Activated T-cell treated with anti-CD3 and anti-CD28 coated beads, Interleukin-2, amount 50 U/mL, for 4 hours (primary cell): ENCODE data around the gene ATG14. TPM values are rescaled to one million over a fixed set of nuclear protein-coding genes. Genes with fewer than 3 reads are reported as not detected.

Experiments
- ATAC-seq, 2 donors: fragments of 200-7000 bp; cut with Tn5 transposase; one replicate each; pipeline ENCODE4 v1.10.0; 2021
- DNase-seq: peaks from one replicate; pipeline ENCODE4 v3.0.0-alpha.2; 2020
- H3K27me3 Mint-ChIP-seq: one replicate; pipeline ENCODE4 v1.8.0; 2021; ENCODE audit warnings: low read depth, mixed read lengths
- H3K36me3 Mint-ChIP-seq: one replicate; pipeline ENCODE4 v1.8.0; 2022; ENCODE audit warnings: mixed read lengths; ENCODE audit not compliant: insufficient read depth
- H3K4me1 Mint-ChIP-seq: one replicate; pipeline ENCODE4 v1.8.0; 2021; ENCODE audit warnings: low read depth, mixed read lengths
- H3K4me3 Mint-ChIP-seq: one replicate; pipeline ENCODE4 v1.8.0; 2021; ENCODE audit warnings: mild to moderate bottlenecking, moderate library complexity, mixed read lengths
- H3K9me3 Mint-ChIP-seq: one replicate; pipeline ENCODE4 v1.8.0; 2021; ENCODE audit warnings: mixed read lengths
- total RNA-seq, 3 donors: library from RNA; stranded (reverse); gene quantifications; one replicate each; pipeline ENCODE4 v1.2.1, GENCODE V29; 2021

ATG14 gene
- total RNA-seq, 3 donors from 2014 or later: 6.6 to 8.4 (median 6.7) TPM

DNA sequence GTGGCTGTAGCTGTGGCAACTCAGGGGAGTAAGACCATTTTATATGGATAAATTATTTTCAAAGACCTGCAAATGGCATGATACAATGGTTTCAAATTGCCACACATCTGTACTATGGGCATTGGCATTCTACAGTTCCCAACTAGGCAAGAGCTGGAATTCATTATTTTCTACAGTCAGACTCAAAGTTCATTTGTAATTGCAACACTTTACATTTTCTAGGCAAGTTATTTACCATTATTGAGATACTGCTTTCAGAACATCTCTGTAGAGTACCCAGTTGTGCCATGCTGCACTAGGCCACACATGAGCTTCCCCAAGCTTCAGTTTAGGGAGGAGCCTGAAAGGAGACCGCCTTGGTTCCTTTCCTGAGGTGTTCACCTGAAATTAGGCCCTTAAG lies 8.0 kb upstream of the ATG14 start:
- Mint-ChIP-seq H3K27me3 (no peaks in the 10 kb centered on the region), H3K9me3 (no peaks in the 10 kb centered on the region), H3K4me1 (no peaks in the 10 kb centered on the region), H3K4me3 (no peak overlapping the region), H3K36me3 (no peaks in the 10 kb centered on the region)
- no peak for DNase-seq
- no peak for ATAC-seq

DNA sequence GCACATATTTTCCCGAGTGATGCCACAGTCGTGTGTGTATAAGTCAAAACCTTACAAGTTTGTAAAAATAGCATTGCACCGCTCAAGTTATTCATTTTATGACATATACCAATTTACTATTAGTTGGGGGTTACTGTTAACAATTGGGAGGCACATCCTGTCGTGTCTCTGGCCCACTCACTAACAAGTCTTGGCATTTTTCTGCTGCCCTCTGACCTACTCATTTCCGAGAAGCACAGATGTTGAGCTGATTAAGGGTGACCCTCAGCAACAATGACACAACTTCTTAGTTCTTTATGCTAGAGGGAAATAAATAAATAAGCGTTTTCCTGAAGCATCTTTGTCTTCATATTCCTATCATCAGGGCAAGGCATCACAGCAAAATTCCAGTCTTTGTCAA lies 6.8 kb upstream of the ATG14 start:
- no peaks in the 10 kb centered on the region for H3K27me3 Mint-ChIP-seq
- H3K36me3 Mint-ChIP-seq: no peaks in the 10 kb centered on the region
- no peaks in the 10 kb centered on the region for H3K4me1 Mint-ChIP-seq
- ATAC-seq (no peak), DNase-seq (no peak)
- H3K9me3 Mint-ChIP-seq: no peaks in the 10 kb centered on the region
- no peak overlapping the region for H3K4me3 Mint-ChIP-seq

DNA sequence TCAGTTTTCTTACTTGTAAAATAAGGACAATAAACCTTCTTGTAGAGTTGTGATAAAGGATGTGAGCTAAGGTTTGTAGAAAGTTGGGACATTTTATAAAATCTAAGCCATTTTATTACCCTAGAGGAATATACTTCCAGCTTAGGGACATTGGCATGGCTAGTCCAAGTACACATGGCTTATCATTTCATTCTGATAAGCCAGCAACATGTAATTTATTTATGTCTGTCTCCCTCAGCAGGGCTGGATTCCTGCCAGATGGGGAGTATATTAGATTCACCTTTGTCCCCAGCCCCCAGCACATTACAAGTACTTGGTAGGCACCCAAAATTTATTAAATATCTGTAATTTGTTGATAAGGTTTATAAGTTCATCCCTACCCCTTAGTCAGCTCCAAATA lies 6.3 kb upstream of the ATG14 start:
- DNase-seq (no peak), ATAC-seq (no peak)
- H3K27me3 Mint-ChIP-seq: no peaks in the 10 kb centered on the region
- no peaks in the 10 kb centered on the region for H3K9me3 Mint-ChIP-seq
- H3K4me3 Mint-ChIP-seq: no peak overlapping the region
- no peaks in the 10 kb centered on the region for H3K36me3 Mint-ChIP-seq
- H3K4me1 Mint-ChIP-seq: no peaks in the 10 kb centered on the region

DNA sequence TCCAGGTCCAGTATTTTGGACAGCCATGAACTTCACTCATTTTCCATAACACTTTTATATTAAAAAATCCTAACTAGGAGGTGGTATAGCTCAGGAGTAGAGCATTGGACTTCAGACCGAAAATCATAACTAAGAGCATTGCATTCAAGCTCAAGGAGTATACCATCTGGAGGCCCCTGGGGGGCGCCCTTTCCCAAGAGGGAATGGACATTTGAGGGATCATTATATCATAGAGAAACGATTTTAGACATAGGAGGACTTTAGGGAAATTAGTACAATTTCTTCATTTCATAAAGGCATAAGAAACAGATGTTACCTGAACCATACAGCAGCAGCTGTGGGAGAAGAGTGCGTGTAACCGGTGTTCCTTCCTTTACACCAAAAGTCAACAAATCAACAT lies 5.2 kb upstream of the ATG14 start:
- Mint-ChIP-seq H3K9me3 (no peaks in the 10 kb centered on the region), H3K4me3 (no peak overlapping the region), H3K36me3 (no peaks in the 10 kb centered on the region), H3K4me1 (peaks cover 5% of the 10 kb centered on the region), H3K27me3 (no peaks in the 10 kb centered on the region)
- ATAC-seq (no peak), DNase-seq (no peak)

GRCh38 chr14:55414551-55414950 lies 2.9 kb upstream of the ATG14 start:
- no peaks in the 10 kb centered on the region for H3K36me3 Mint-ChIP-seq
- H3K27me3 Mint-ChIP-seq: no peaks in the 10 kb centered on the region
- no peaks in the 10 kb centered on the region for H3K9me3 Mint-ChIP-seq
- ATAC-seq (no peak), DNase-seq (no peak)
- no peak overlapping the region for H3K4me3 Mint-ChIP-seq
- peaks cover 21% of the 10 kb centered on the region for H3K4me1 Mint-ChIP-seq

DNA sequence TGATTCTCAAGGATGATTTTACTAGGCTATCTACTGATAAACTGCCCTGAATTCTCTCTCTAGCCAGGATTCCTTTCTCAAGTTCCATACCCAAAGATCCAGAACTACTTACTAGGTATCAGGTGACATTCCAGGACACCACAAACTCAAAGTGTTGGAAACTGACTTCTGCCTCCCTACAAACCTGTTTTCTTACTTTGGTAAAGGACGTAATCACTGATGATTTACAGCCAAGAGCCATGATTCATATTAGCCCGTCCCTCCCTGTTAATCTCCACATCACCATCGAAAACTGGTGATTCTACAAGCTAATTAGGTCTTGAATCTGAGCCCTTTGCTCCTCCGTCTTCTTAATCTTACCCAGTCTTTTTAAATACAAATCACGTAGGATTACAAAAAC lies 1.0 kb upstream of the ATG14 start:
- no peaks in the 10 kb centered on the region for H3K27me3 Mint-ChIP-seq
- DNase-seq: no peak
- peaks cover 30% of the 10 kb centered on the region for H3K4me1 Mint-ChIP-seq
- H3K36me3 Mint-ChIP-seq: peaks cover under 1% of the 10 kb centered on the region
- no peak for ATAC-seq
- H3K9me3 Mint-ChIP-seq: no peaks in the 10 kb centered on the region
- H3K4me3 Mint-ChIP-seq: peak overlapping the region; percentile 91

DNA sequence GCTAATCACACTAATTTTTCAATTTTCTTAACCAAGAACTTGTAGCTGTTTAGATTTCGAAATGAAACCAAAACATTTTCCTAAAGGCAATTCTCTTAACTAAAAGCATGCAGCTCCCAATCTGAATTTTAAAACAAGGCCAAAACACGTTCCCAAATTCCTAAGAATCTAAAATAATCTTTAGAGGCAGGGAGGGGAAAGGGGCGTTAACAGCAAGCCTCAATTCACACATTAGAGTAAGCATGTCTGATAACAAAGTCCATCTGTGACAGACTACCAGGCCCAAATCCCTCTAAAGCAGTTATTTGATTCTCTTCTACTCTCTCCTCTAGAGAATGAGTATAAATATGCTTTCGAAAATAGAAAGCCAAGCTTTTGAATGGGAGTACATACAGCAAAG lies 754 bp downstream of the ATG14 start:
- Mint-ChIP-seq H3K4me3 (peak overlapping the region; percentile 91), H3K27me3 (no peaks in the 10 kb centered on the region), H3K9me3 (no peaks in the 10 kb centered on the region), H3K36me3 (peaks cover 8% of the 10 kb centered on the region), H3K4me1 (peaks cover 36% of the 10 kb centered on the region)
- DNase-seq (no peak), ATAC-seq (no peak)

- Mint-ChIP-seq H3K9me3 (no peaks in the 10 kb centered on the region), H3K27me3 (no peaks in the 10 kb centered on the region), H3K4me1 (peaks cover 41% of the 10 kb centered on the region), H3K36me3 (peaks cover 8% of the 10 kb centered on the region), H3K4me3 (no peak overlapping the region)
- peak in 1 of 2 donors; percentile 34 for ATAC-seq
- no peak for DNase-seq
Measured at GRCh38 chr14:55404173-55404854, 7.3 kb downstream of the ATG14 start.

DNA sequence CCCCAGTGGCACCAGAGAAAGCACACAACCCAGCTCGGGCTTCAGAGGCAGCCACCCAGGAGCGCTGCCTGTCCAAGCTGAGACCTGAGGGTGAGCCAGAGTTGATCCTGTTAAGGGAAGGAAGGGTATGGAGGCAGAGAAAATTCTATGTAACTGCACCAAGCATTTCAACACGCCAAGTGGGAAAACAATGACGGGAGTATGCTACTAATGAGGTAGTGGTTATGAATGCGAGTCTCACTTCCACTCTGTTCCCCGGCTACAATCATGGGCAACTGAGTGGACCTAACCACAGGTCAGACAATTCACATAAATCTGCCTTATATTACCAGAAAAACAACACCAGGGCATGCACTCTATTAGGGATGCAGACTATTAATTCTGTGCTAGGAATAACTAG lies 9.9 kb downstream of the ATG14 start:
- Mint-ChIP-seq H3K4me1 (peaks cover 33% of the 10 kb centered on the region), H3K27me3 (no peaks in the 10 kb centered on the region), H3K36me3 (peaks cover 9% of the 10 kb centered on the region), H3K4me3 (no peak overlapping the region), H3K9me3 (no peaks in the 10 kb centered on the region)
- ATAC-seq: no peak
- no peak for DNase-seq

- Mint-ChIP-seq H3K4me1 (peaks cover 29% of the 10 kb centered on the region), H3K4me3 (no peak overlapping the region), H3K9me3 (no peaks in the 10 kb centered on the region), H3K27me3 (no peaks in the 10 kb centered on the region), H3K36me3 (peaks cover 20% of the 10 kb centered on the region)
- ATAC-seq (peak; percentile 46 to 56), DNase-seq (no peak)
Measured at GRCh38 chr14:55399852-55400251, 11.8 kb downstream of the ATG14 start.

GRCh38 chr14:55399183-55399582 lies 12.4 kb downstream of the ATG14 start:
- DNase-seq (no peak), ATAC-seq (no peak)
- H3K4me1 Mint-ChIP-seq: peaks cover 22% of the 10 kb centered on the region
- H3K9me3 Mint-ChIP-seq: no peaks in the 10 kb centered on the region
- H3K36me3 Mint-ChIP-seq: peaks cover 21% of the 10 kb centered on the region
- no peaks in the 10 kb centered on the region for H3K27me3 Mint-ChIP-seq
- H3K4me3 Mint-ChIP-seq: no peak overlapping the region

DNA sequence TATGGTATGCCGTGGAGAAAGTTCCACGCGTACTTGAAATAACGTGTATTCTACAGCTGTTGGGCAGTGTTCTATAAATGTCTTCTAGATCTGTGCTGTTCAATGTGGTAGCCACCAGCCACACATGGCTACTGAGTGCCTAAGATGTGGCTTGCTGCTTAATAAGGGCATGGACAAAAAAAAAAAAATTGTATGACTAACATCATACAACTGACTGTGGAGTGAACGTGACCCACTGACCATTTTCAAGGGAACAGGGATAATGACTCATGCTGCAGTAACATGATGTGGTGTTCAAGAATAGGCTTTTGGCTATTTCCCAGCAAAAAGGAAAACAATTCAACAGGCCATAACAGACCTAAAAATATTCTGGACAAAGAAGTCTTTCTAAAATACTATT lies 13.0 kb downstream of the ATG14 start:
- Mint-ChIP-seq H3K4me1 (peaks cover 20% of the 10 kb centered on the region), H3K36me3 (peaks cover 21% of the 10 kb centered on the region), H3K4me3 (no peak overlapping the region), H3K27me3 (no peaks in the 10 kb centered on the region), H3K9me3 (no peaks in the 10 kb centered on the region)
- DNase-seq (no peak), ATAC-seq (no peak)

DNA sequence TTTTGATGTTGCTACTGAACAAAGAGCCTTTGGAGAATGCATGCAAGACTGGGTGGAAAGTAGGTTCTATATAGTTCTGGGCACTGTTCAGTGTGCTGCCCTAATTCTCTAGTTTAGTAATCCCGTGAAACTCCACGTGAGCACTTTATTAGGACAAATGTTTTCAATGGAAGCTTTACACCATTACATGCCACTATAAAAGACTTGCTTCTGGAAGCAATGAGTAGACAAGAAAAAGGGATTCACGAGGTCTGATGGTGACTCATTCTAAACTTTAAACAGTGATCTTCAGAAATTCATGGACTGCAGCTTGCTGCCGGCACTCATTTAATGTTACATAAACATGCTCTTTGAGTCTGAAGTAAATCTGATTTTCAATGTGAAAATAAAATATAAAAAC lies 22.3 kb downstream of the ATG14 start:
- Mint-ChIP-seq H3K4me3 (no peak overlapping the region), H3K4me1 (peaks cover 47% of the 10 kb centered on the region), H3K9me3 (no peaks in the 10 kb centered on the region), H3K36me3 (peaks cover 35% of the 10 kb centered on the region), H3K27me3 (no peaks in the 10 kb centered on the region)
- no peak for ATAC-seq
- no peak for DNase-seq

- Mint-ChIP-seq H3K9me3 (no peaks in the 10 kb centered on the region), H3K36me3 (peaks cover 41% of the 10 kb centered on the region), H3K4me1 (peaks cover 54% of the 10 kb centered on the region), H3K27me3 (no peaks in the 10 kb centered on the region), H3K4me3 (no peak overlapping the region)
- ATAC-seq: peak; percentile 32 to 39
- DNase-seq: no peak
Measured at GRCh38 chr14:55388160-55388559, 23.5 kb downstream of the ATG14 start.

DNA sequence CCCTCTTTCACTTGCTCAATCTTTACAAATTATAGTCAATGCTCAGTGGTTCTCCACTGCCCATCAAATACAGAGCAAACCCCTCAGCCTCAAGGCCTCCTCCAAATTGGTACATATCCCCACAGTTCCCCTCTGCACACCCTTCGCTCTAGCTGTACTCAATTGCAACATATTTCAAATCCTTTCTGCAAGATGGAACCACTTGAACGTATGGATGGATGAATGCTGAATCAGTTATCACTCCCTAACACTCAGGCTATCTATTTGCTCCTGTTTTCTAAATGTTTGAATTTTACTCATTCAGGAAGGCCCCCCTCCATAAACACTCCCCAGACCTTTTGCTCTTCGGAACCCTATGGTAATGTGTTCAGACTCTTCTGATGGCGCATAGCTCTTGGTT lies 24.5 kb downstream of the ATG14 start:
- Mint-ChIP-seq H3K27me3 (no peaks in the 10 kb centered on the region), H3K9me3 (no peaks in the 10 kb centered on the region), H3K36me3 (peaks cover 44% of the 10 kb centered on the region), H3K4me1 (peaks cover 56% of the 10 kb centered on the region), H3K4me3 (peak overlapping the region; percentile 16)
- DNase-seq: no peak
- ATAC-seq: no peak
